Adrenal gland (tissue), 12 donors: ENCODE data around the gene RICTOR. TPM values are rescaled to one million over a fixed set of nuclear protein-coding genes. Genes with fewer than 3 reads are reported as not detected.

Experiments
- DNase-seq, 7 donors: peaks; one replicate each; pipeline ENCODE4 v3.0.0-alpha.2; 2019 to 2020
- H3K27ac ChIP-seq, 5 donors: fragments of 200-600 bp; sonication (generic) in 4 of 5; 1 replicate in 3 of 5; 2 replicates in 2 of 5; pipeline versions ENCODE4 v1.5.1 to v1.8.0; 2016 to 2020; ENCODE audit warnings: mild to moderate bottlenecking in 1 of 5
- H3K27me3 ChIP-seq: fragments of 200-600 bp; 2 replicates; pipeline ENCODE4 v1.8.0; 2021
- H3K36me3 ChIP-seq, 2 donors: fragments of 200-600 bp; replicated peaks in 1 of 2; 1 replicate in 1 of 2; 2 replicates in 1 of 2; pipeline versions ENCODE4 v1.5.1 to v1.8.0; 2018 to 2022
- H3K4me1 ChIP-seq, 2 donors: fragments of 200-600 bp; replicated peaks in 1 of 2; 1 replicate in 1 of 2; 2 replicates in 1 of 2; pipeline versions ENCODE4 v1.5.1 to v1.8.0; 2018 to 2021
- H3K4me3 ChIP-seq, 4 donors: fragments of 200-600 bp; sonication (generic) in 3 of 4; one replicate each; pipeline ENCODE4 v1.5.1; 2016 to 2018
- H3K9me3 ChIP-seq, 3 donors: fragments of 200-600 bp; sonication (generic) in 1 of 3; replicated peaks in 1 of 3; 1 replicate in 2 of 3; 2 replicates in 1 of 3; pipeline versions ENCODE4 v1.5.1 to v1.8.0; 2016 to 2021
- CTCF ChIP-seq, 6 experiments: fragments of 450-650 bp in 4 of 6; fragments of 200-600 bp in 2 of 6; sonication (generic) in 1 of 6; IDR thresholded peaks; 1 replicate in 5 of 6; 2 replicates in 1 of 6; pipeline versions ENCODE4 v1.5.1 to v1.8.0; 2016 to 2021; ENCODE audit warnings: antibody characterized with exemption in 6 of 6, mild to moderate bottlenecking in 2 of 6, moderate library complexity in 1 of 6
- POLR2A ChIP-seq, 2 donors: fragments of 450-650 bp; IDR thresholded peaks; one replicate each; pipeline ENCODE4 v1.6.1; 2017; ENCODE audit warnings: antibody characterized with exemption in 2 of 2, mild to moderate bottlenecking in 2 of 2, moderate library complexity in 1 of 2
- WGBS, 4 donors: extraction: QIAGEN DNeasy Blood & Tissue Kit in 2 of 4; methylation state at CpG; one replicate each; pipeline versions ENCODE4 v1.1.5 to v1.1.7; 2013 to 2017; 5-methylcytosine and 5-hydroxymethylcytosine counted together
- intact Hi-C, 2 donors: fragments of 100-400 bp; cut with DNase I; formaldehyde crosslinking; loops; one replicate each; pipeline versions ENCODE4 v1.14.1 to v1.15.0; 2022 to 2023
- polyA plus RNA-seq, 3 donors: library from polyadenylated mRNA; stranded (reverse); fragments of 200-250 nt in 2 of 3; fragments of 350-450 nt in 1 of 3; fragmentation: Illumina TruSeq in 1 of 3; extraction: RNeasy Lipid Tissue Mini Kit (QIAGEN cat#74804) in 1 of 3; gene quantifications; one replicate each; pipeline ENCODE4 v1.2.3, GENCODE V29; 2013 to 2014
- total RNA-seq, 9 donors: library from RNA; depleted of rRNA in 4 of 9; stranded (reverse); fragments of >200 nt in 4 of 9; fragments of 120-200 nt in 1 of 9; fragmentation: NEBNext Ultra II Directional in 1 of 9; extraction: Animal tissue kit (Norgen Biotek cat#: 25700) in 1 of 9; gene quantifications; one replicate each; pipeline versions ENCODE4 v1.1.0 to v1.2.4, GENCODE V29; 2013 to 2023
- donor health status: healthy with polysubstance abuse.
- donor health status: Bipolar disorder and iron deficiency.
- donor health status: DM: yes; HTN: yes; CAD: no.
- donor health status: DM: no; HTN: no; CAD: no.
- donor health status: DM: no; HTN: no; CAD: no.
- donor health status: DM: yes; HTN: yes; CAD: no.

Gene RICTOR
- total and polyA plus RNA-seq, 12 donors: 4.7 to 44.7 (median 21.7) TPM

GRCh38 chr5:39062104-39062503 is 12.1 kb downstream of the RICTOR start:
- intact Hi-C loops: loop anchor here in 1 of 2 donors (10.0 kb wide), 1 partner anchor 47 kb away; no protein-coding TSS in a partner anchor
- TF ChIP-seq CTCF (IDR thresholded peaks at IDR 0.05) (no peak), POLR2A (IDR thresholded peaks at IDR 0.05) (no peak)
- WGBS, 4 donors: 89 to 93% (median 91%) methylated on average over 3 of the region's 3 CpGs
- no peak for DNase-seq
- Histone ChIP-seq H3K27me3 (no peaks in the 10 kb centered on the region), H3K4me3 (no peak overlapping the region), H3K36me3 (no peaks in the 10 kb centered on the region), H3K27ac (no peak overlapping the region), H3K9me3 (peaks cover 0 to 4% (median 0%) of the 10 kb centered on the region in 3 donors), H3K4me1 (peaks cover 27 to 35% of the 10 kb centered on the region in 2 donors)

DNA sequence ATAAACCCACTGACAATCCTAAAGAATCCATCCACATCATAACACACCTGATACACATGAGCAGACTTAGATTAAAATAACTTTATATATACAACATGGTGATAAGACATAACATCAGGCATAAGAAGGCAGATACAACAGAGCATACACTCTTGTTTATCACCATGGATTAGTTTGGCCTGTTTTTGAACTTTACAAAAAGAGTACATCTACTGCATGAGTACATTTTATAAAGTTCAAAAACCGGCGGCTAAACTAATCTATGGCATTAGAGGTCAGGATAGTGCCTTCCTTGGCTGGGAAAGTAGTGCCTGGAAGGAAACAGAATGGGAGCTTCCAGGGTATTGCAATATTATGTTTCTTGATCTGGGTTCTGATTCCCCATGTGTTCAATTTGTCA is 15.1 kb downstream of the RICTOR start:
- WGBS, 4 donors: 33 to 54% (median 40%) methylated on average over 2 of the region's 2 CpGs
- no peaks in the 10 kb centered on the region for H3K27me3 ChIP-seq
- H3K4me3 ChIP-seq: no peak overlapping the region
- intact Hi-C loops: no loop called here
- peaks cover 0 to 4% (median 0%) of the 10 kb centered on the region in 3 donors for H3K9me3 ChIP-seq
- H3K4me1 ChIP-seq: peaks cover 28 to 39% of the 10 kb centered on the region in 2 donors
- DNase-seq: no peak
- no peak for TF ChIP-seq CTCF (IDR thresholded peaks at IDR 0.05)
- TF ChIP-seq POLR2A (IDR thresholded peaks at IDR 0.05): no peak
- no peaks in the 10 kb centered on the region for H3K36me3 ChIP-seq
- no peak overlapping the region for H3K27ac ChIP-seq

GRCh38 chr5:39058178-39058921 is 15.8 kb downstream of the RICTOR start:
- DNase-seq: no peak
- Histone ChIP-seq H3K9me3 (peaks cover 0 to 4% (median 0%) of the 10 kb centered on the region in 3 donors), H3K4me3 (peak overlapping the region in 1 of 4 donors; percentile 51), H3K27me3 (no peaks in the 10 kb centered on the region), H3K4me1 (peaks cover 28 to 37% of the 10 kb centered on the region in 2 donors), H3K36me3 (no peaks in the 10 kb centered on the region), H3K27ac (peak overlapping the region in 1 of 5 donors; percentile 25)
- intact Hi-C loops: no loop called here
- TF ChIP-seq CTCF (IDR thresholded peaks at IDR 0.05) (no peak), POLR2A (IDR thresholded peaks at IDR 0.05) (no peak)
- WGBS, 4 donors: 26 to 40% (median 35%) methylated on average over 2 of the region's 2 CpGs

GRCh38 chr5:39057734-39058133 is 16.5 kb downstream of the RICTOR start:
- peaks cover 23 to 30% of the 10 kb centered on the region in 2 donors for H3K4me1 ChIP-seq
- no peaks in the 10 kb centered on the region for H3K27me3 ChIP-seq
- no peak for DNase-seq
- H3K4me3 ChIP-seq: peak overlapping the region in 2 of 4 donors; percentile 13 to 51
- H3K9me3 ChIP-seq: peaks cover 0 to 4% (median 0%) of the 10 kb centered on the region in 3 donors
- 2 to 5% (median 4%) methylated on average over 2 of the region's 2 CpGs for WGBS, 4 donors
- intact Hi-C loops: no loop called here
- TF ChIP-seq CTCF (IDR thresholded peaks at IDR 0.05) (no peak), POLR2A (IDR thresholded peaks at IDR 0.05) (no peak)
- H3K27ac ChIP-seq: peak overlapping the region in 1 of 5 donors; percentile 25
- H3K36me3 ChIP-seq: no peaks in the 10 kb centered on the region
